Stimulated activated CD8-positive, alpha-beta memory T cell treated with anti-CD3 and anti-CD28 coated beads, Interleukin-4, amount 100 ng/mL, for 48 hours (primary cell): ENCODE measurements around the gene BABAM2.

Experiments
- DNase-seq: peaks from one replicate; pipeline ENCODE4 v3.0.0-alpha.2; 2020

The BABAM2 gene

GRCh38 chr2:28035816-28036215 is 145.3 kb downstream of the BABAM2 start:
- no peak for DNase-seq

GRCh38 chr2:28036307-28036706 is 145.8 kb downstream of the BABAM2 start:
- DNase-seq: no peak

- no peak for DNase-seq
Observed at GRCh38 chr2:28038722-28039121, 148.2 kb downstream of the BABAM2 start.

GRCh38 chr2:28045676-28046351 is 155.3 kb downstream of the BABAM2 start:
- no peak for DNase-seq

- DNase-seq: no peak
Observed at GRCh38 chr2:28046921-28047320, 156.4 kb downstream of the BABAM2 start.

GRCh38 chr2:28047681-28048080 is 157.2 kb downstream of the BABAM2 start:
- DNase-seq: no peak

GRCh38 chr2:28048341-28048740 is 157.8 kb downstream of the BABAM2 start:
- DNase-seq: no peak

- DNase-seq: no peak
Observed at GRCh38 chr2:28049416-28049815, 158.9 kb downstream of the BABAM2 start.

GRCh38 chr2:28049899-28050298 is 159.4 kb downstream of the BABAM2 start:
- no peak for DNase-seq

- DNase-seq: no peak
Observed at GRCh38 chr2:28052691-28053090, 162.2 kb downstream of the BABAM2 start.

GRCh38 chr2:28053597-28053996 is 163.1 kb downstream of the BABAM2 start:
- no peak for DNase-seq

- DNase-seq: no peak
Observed at GRCh38 chr2:28054916-28055315, 164.4 kb downstream of the BABAM2 start.

- DNase-seq: no peak
Observed at GRCh38 chr2:28055325-28055970, 164.9 kb downstream of the BABAM2 start.

- DNase-seq: no peak
Observed at GRCh38 chr2:28058791-28059190, 168.3 kb downstream of the BABAM2 start.

- DNase-seq: no peak
Observed at GRCh38 chr2:28062867-28063266, 172.3 kb downstream of the BABAM2 start.

- no peak for DNase-seq
Observed at GRCh38 chr2:28063492-28063962, 173.0 kb downstream of the BABAM2 start.

- DNase-seq: no peak
Observed at GRCh38 chr2:28067602-28068001, 177.1 kb downstream of the BABAM2 start.

- DNase-seq: no peak
Observed at GRCh38 chr2:28068088-28068487, 177.6 kb downstream of the BABAM2 start.

GRCh38 chr2:28068527-28068926 is 178.0 kb downstream of the BABAM2 start:
- DNase-seq: no peak

- DNase-seq: no peak
Observed at GRCh38 chr2:28071221-28071620, 180.7 kb downstream of the BABAM2 start.

GRCh38 chr2:28074137-28074536 is 183.6 kb downstream of the BABAM2 start:
- no peak for DNase-seq

GRCh38 chr2:28080911-28081310 is 190.4 kb downstream of the BABAM2 start:
- DNase-seq: no peak

- no peak for DNase-seq
Observed at GRCh38 chr2:28082131-28082530, 191.6 kb downstream of the BABAM2 start.

- no peak for DNase-seq
Observed at GRCh38 chr2:28083476-28083875, 192.9 kb downstream of the BABAM2 start.

GRCh38 chr2:28084564-28084963 is 194.0 kb downstream of the BABAM2 start:
- no peak for DNase-seq
